Ishikawa (cell line): Measurements from ENCODE around the gene SRPK1.

Experiments used
- CEBPB ChIP-seq: IDR thresholded peaks from 2 replicates; pipeline ENCODE4 v1.6.1; 2012
- CREB1 ChIP-seq: IDR thresholded peaks from 2 replicates; pipeline ENCODE4 v1.6.1; 2012; ENCODE audit warnings: low read depth
- EGR1 ChIP-seq: IDR thresholded peaks from 2 replicates; pipeline ENCODE4 v1.6.1; 2012
- EP300 ChIP-seq: IDR thresholded peaks from 2 replicates; pipeline ENCODE4 v1.6.1; 2012; ENCODE audit warnings: borderline replicate concordance
- FOXM1 ChIP-seq: IDR thresholded peaks from 2 replicates; pipeline ENCODE4 v1.6.1; 2012; ENCODE audit warnings: low read depth, borderline replicate concordance
- MAX ChIP-seq: IDR thresholded peaks from 2 replicates; pipeline ENCODE4 v1.6.1; 2012
- NFIC ChIP-seq: IDR thresholded peaks from 2 replicates; pipeline ENCODE4 v1.6.1; 2012
- RAD21 ChIP-seq: IDR thresholded peaks from 2 replicates; pipeline ENCODE4 v1.6.1; 2012; ENCODE audit warnings: low read depth
- REST ChIP-seq: IDR thresholded peaks from 2 replicates; pipeline ENCODE4 v1.6.1; 2012; ENCODE audit warnings: low read depth, mild to moderate bottlenecking
- TAF1 ChIP-seq: IDR thresholded peaks from 2 replicates; pipeline ENCODE4 v1.6.1; 2012; ENCODE audit warnings: low read depth, mild to moderate bottlenecking
- TCF12 ChIP-seq: IDR thresholded peaks from 2 replicates; pipeline ENCODE4 v1.6.1; 2012; ENCODE audit warnings: low read depth
- TEAD4 ChIP-seq: IDR thresholded peaks from 2 replicates; pipeline ENCODE4 v1.6.1; 2012
- USF1 ChIP-seq: IDR thresholded peaks from 2 replicates; pipeline ENCODE4 v1.6.1; 2012
- YY1 ChIP-seq: IDR thresholded peaks from 2 replicates; pipeline ENCODE4 v1.6.1; 2012; ENCODE audit warnings: low read depth
- ZBTB7A ChIP-seq: IDR thresholded peaks from 2 replicates; pipeline ENCODE4 v1.6.1; 2012; ENCODE audit warnings: low read depth

SRPK1 gene

GRCh38 chr6:35948725-35949124 lies 27.8 kb upstream of the SRPK1 start:
- TF ChIP-seq RAD21 (peak; percentile 35; the same call in 1 of the 2 replicates), REST (no peak), EP300 (no peak), TCF12 (no peak)

- no peak for TF ChIP-seq TEAD4
- no peak for TF ChIP-seq EP300
- no peak for TF ChIP-seq NFIC
- no peak for TF ChIP-seq FOXM1
- no peak for TF ChIP-seq YY1
- no peak for TF ChIP-seq CREB1
- TF ChIP-seq EGR1 = no peak
- no peak for TF ChIP-seq USF1
- TF ChIP-seq MAX = no peak
- TF ChIP-seq TAF1 = no peak
- TF ChIP-seq REST = no peak
- TF ChIP-seq RAD21 = no peak
- TF ChIP-seq ZBTB7A = no peak
- TF ChIP-seq CEBPB = no peak
- no peak for TF ChIP-seq TCF12
Measured at GRCh38 chr6:35945650-35946025, 24.7 kb upstream of the SRPK1 start.

- TF ChIP-seq EGR1 = no peak
- TF ChIP-seq EP300 = no peak
Measured at GRCh38 chr6:35943390-35943789, 22.5 kb upstream of the SRPK1 start.

GRCh38 chr6:35942355-35942754 lies 21.5 kb upstream of the SRPK1 start:
- TF ChIP-seq MAX = no peak
- TF ChIP-seq REST = peak; percentile 80

- TF ChIP-seq USF1 (no peak), TCF12 (no peak), CEBPB (no peak), TEAD4 (no peak), EGR1 (no peak)
Measured at GRCh38 chr6:35936681-35937359, 15.9 kb upstream of the SRPK1 start.

- no peak for TF ChIP-seq REST
- TF ChIP-seq YY1 = no peak
- no peak for TF ChIP-seq NFIC
- TF ChIP-seq CREB1 = no peak
- TF ChIP-seq RAD21 = no peak
- no peak for TF ChIP-seq TAF1
- TF ChIP-seq FOXM1 = no peak
- no peak for TF ChIP-seq TEAD4
- no peak for TF ChIP-seq ZBTB7A
- TF ChIP-seq CEBPB = no peak
- TF ChIP-seq EGR1 = no peak
Measured at GRCh38 chr6:35935469-35935868, 14.6 kb upstream of the SRPK1 start.
